Esophagus muscularis mucosa (tissue), 3 donors: ENCODE data around the gene SIK3.

Source experiments
- POLR2A ChIP-seq: fragments of 450-650 bp; IDR thresholded peaks from one replicate; pipeline ENCODE4 v1.6.1; 2017; ENCODE audit warnings: antibody characterized with exemption, moderate library complexity, mild to moderate bottlenecking, low read depth
- TF ChIP-seq, protein P1 (sequence below), 3 experiments: fragments of 200-600 bp in 2 of 3; fragments of 450-650 bp in 1 of 3; sonication (generic) in 2 of 3; IDR thresholded peaks; one replicate each; pipeline ENCODE4 v1.5.1; 2017 to 2019; ENCODE audit warnings: antibody characterized with exemption in 3 of 3, mild to moderate bottlenecking in 2 of 3, moderate library complexity in 1 of 3

- TF ChIP-seq, protein P1, sequence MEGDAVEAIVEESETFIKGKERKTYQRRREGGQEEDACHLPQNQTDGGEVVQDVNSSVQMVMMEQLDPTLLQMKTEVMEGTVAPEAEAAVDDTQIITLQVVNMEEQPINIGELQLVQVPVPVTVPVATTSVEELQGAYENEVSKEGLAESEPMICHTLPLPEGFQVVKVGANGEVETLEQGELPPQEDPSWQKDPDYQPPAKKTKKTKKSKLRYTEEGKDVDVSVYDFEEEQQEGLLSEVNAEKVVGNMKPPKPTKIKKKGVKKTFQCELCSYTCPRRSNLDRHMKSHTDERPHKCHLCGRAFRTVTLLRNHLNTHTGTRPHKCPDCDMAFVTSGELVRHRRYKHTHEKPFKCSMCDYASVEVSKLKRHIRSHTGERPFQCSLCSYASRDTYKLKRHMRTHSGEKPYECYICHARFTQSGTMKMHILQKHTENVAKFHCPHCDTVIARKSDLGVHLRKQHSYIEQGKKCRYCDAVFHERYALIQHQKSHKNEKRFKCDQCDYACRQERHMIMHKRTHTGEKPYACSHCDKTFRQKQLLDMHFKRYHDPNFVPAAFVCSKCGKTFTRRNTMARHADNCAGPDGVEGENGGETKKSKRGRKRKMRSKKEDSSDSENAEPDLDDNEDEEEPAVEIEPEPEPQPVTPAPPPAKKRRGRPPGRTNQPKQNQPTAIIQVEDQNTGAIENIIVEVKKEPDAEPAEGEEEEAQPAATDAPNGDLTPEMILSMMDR (IDR thresholded peaks at IDR 0.05): no peak
- no peak for TF ChIP-seq POLR2A
Measured at GRCh38 chr11:116830184-116830912, 267.9 kb downstream of the SIK3 start.
